H9 (cell line): Measurements from ENCODE around the gene ASIC4. TPM values are rescaled to one million over a fixed set of nuclear protein-coding genes. Genes with fewer than 3 reads are reported as not detected.

Experiments
- DNase-seq: peaks from one replicate; pipeline ENCODE4 v3.0.0-alpha.2; 2017
- H2AFZ ChIP-seq: one replicate; pipeline ENCODE4 v1.6.1; 2013; ENCODE audit warnings: mild to moderate bottlenecking, low read length, control low read depth, moderate library complexity
- H2AK5ac ChIP-seq: 2 replicates; pipeline ENCODE4 v1.6.1; 2013; ENCODE audit warnings: low read length, control low read depth, mixed read lengths; ENCODE audit not compliant: insufficient read length
- H2BK120ac ChIP-seq: one replicate; pipeline ENCODE4 v1.6.1; 2013; ENCODE audit warnings: low read depth, mild to moderate bottlenecking, low read length, control low read depth, inconsistent platforms; ENCODE audit not compliant: poor library complexity, severe bottlenecking
- H2BK12ac ChIP-seq: 2 replicates; pipeline ENCODE4 v1.6.1; 2013; ENCODE audit warnings: low read length, control low read depth, mixed read lengths, low read depth; ENCODE audit not compliant: insufficient read length
- H2BK15ac ChIP-seq: 2 replicates; pipeline ENCODE4 v1.6.1; 2013; ENCODE audit warnings: low read depth, low read length, control low read depth
- H2BK20ac ChIP-seq: one replicate; pipeline ENCODE4 v1.6.1; 2013; ENCODE audit warnings: low read depth, mild to moderate bottlenecking, low read length, control low read depth, inconsistent platforms; ENCODE audit not compliant: poor library complexity, severe bottlenecking
- H2BK5ac ChIP-seq: 2 replicates; pipeline ENCODE4 v1.6.1; 2013; ENCODE audit warnings: low read length, control low read depth, mixed read lengths; ENCODE audit not compliant: insufficient read length
- H3K14ac ChIP-seq: 2 replicates; pipeline ENCODE4 v1.6.1; 2013; ENCODE audit warnings: low read length, control low read depth; ENCODE audit not compliant: insufficient read depth
- H3K18ac ChIP-seq: 2 replicates; pipeline ENCODE4 v1.6.1; 2013; ENCODE audit warnings: low read depth, mild to moderate bottlenecking, mixed read lengths, low read length, control low read depth; ENCODE audit not compliant: insufficient read length
- H3K23ac ChIP-seq: 2 replicates; pipeline ENCODE4 v1.6.1; 2013; ENCODE audit warnings: low read length, control low read depth, mixed read lengths, low read depth; ENCODE audit not compliant: insufficient read length
- H3K23me2 ChIP-seq: 2 replicates; pipeline ENCODE4 v1.6.1; 2013; ENCODE audit warnings: low read depth, mild to moderate bottlenecking, mixed read lengths, low read length, control low read depth; ENCODE audit not compliant: insufficient read length, poor library complexity, severe bottlenecking
- H3K27ac ChIP-seq: 2 replicates; pipeline ENCODE4 v1.5.1; 2013; ENCODE audit warnings: low read length, control low read depth, mixed read lengths, low read depth; ENCODE audit not compliant: insufficient read length
- H3K27me3 ChIP-seq: 2 replicates; pipeline ENCODE4 v1.6.1; 2013; ENCODE audit warnings: low read length, control low read depth, inconsistent platforms; ENCODE audit not compliant: insufficient read depth
- H3K4ac ChIP-seq: 2 replicates; pipeline ENCODE4 v1.6.1; 2013; ENCODE audit warnings: low read depth, mild to moderate bottlenecking, control low read depth, inconsistent platforms, low read length, moderate library complexity
- H3K4me1 ChIP-seq: 2 replicates; pipeline ENCODE4 v1.6.1; 2013; ENCODE audit warnings: low read length, control low read depth, inconsistent platforms; ENCODE audit not compliant: insufficient read depth
- H3K4me2 ChIP-seq: 2 replicates; pipeline ENCODE4 v1.6.1; 2013; ENCODE audit warnings: low read length, control low read depth, mixed read lengths; ENCODE audit not compliant: insufficient read length, insufficient read depth
- H3K56ac ChIP-seq: 2 replicates; pipeline ENCODE4 v1.6.1; 2013; ENCODE audit warnings: low read depth, mild to moderate bottlenecking, mixed read lengths, low read length, control low read depth; ENCODE audit not compliant: insufficient read length
- H3K79me1 ChIP-seq: 2 replicates; pipeline ENCODE4 v1.6.1; 2013; ENCODE audit warnings: low read depth, mild to moderate bottlenecking, moderate library complexity, low read length, control low read depth, inconsistent platforms; ENCODE audit not compliant: insufficient read depth, poor library complexity, severe bottlenecking
- H3K79me2 ChIP-seq: 2 replicates; pipeline ENCODE4 v1.6.1; 2013; ENCODE audit warnings: low read length, control low read depth, inconsistent platforms; ENCODE audit not compliant: insufficient read depth
- H3K9ac ChIP-seq: 2 replicates; pipeline ENCODE4 v1.6.1; 2013; ENCODE audit warnings: low read length, control low read depth, mixed read lengths; ENCODE audit not compliant: insufficient read length; ENCODE audit errors: extremely low read depth
- H3K9me3 ChIP-seq: one replicate; pipeline ENCODE4 v1.6.1; 2013; ENCODE audit warnings: low read depth, low read length, inconsistent platforms; ENCODE audit not compliant: control insufficient read depth
- H3T11ph ChIP-seq: one replicate; pipeline ENCODE4 v1.6.1; 2013; ENCODE audit warnings: mild to moderate bottlenecking, low read length, control low read depth, inconsistent platforms
- H4K20me1 ChIP-seq: one replicate; pipeline ENCODE4 v1.6.1; 2013; ENCODE audit not compliant: control insufficient read depth, insufficient read length, insufficient read depth
- H4K5ac ChIP-seq: 2 replicates; pipeline ENCODE4 v1.6.1; 2013; ENCODE audit warnings: low read depth, mild to moderate bottlenecking, mixed read lengths, low read length, control low read depth; ENCODE audit not compliant: insufficient read length
- H4K8ac ChIP-seq: replicated peaks from 2 replicates; pipeline ENCODE4 v1.6.1; 2013; ENCODE audit warnings: low read length, control low read depth, mixed read lengths, low read depth; ENCODE audit not compliant: insufficient read length
- H4K91ac ChIP-seq: 2 replicates; pipeline ENCODE4 v1.6.1; 2013; ENCODE audit warnings: low read depth, mild to moderate bottlenecking, moderate library complexity, mixed read lengths, low read length, control low read depth; ENCODE audit not compliant: insufficient read length
- H3K27ac Mint-ChIP-seq, 3 experiments: 2 replicates in 2 of 3; 3 replicates in 1 of 3; pipeline ENCODE4 v1.8.0; 2020 to 2021; ENCODE audit warnings: mixed read lengths in 3 of 3, mild to moderate bottlenecking in 1 of 3, moderate library complexity in 1 of 3
- H3K27me3 Mint-ChIP-seq: 2 replicates; pipeline ENCODE4 v1.8.0; 2021; ENCODE audit warnings: low read depth, mild to moderate bottlenecking, moderate library complexity, mixed read lengths
- H3K36me3 Mint-ChIP-seq, 3 experiments: 2 replicates in 2 of 3; 3 replicates in 1 of 3; pipeline ENCODE4 v1.8.0; 2020 to 2021; ENCODE audit warnings: low read depth in 3 of 3, mixed read lengths in 3 of 3; ENCODE audit not compliant: insufficient read depth in 1 of 3
- H3K4me1 Mint-ChIP-seq, 2 experiments: 2 replicates each; pipeline ENCODE4 v1.8.0; 2020; ENCODE audit warnings: mixed read lengths in 2 of 2
- H3K4me3 Mint-ChIP-seq, 2 experiments: 2 replicates in 1 of 2; 3 replicates in 1 of 2; pipeline ENCODE4 v1.8.0; 2020 to 2021; ENCODE audit warnings: mild to moderate bottlenecking in 2 of 2, mixed read lengths in 2 of 2, moderate library complexity in 1 of 2
- H3K9me3 Mint-ChIP-seq, 2 experiments: 2 replicates in 1 of 2; 3 replicates in 1 of 2; pipeline ENCODE4 v1.8.0; 2020; ENCODE audit warnings: mild to moderate bottlenecking in 2 of 2, mixed read lengths in 2 of 2, moderate library complexity in 1 of 2
- WGBS: extraction: QIAGEN DNeasy Blood & Tissue Kit; methylation state at CpG from one replicate; pipeline ENCODE4 v1.1.7; 2013; ENCODE audit warnings: missing lambda C conversion rate, low lambda C conversion rate, mixed read lengths; ENCODE audit not compliant: insufficient read length; ENCODE audit errors: extremely low coverage; 5-methylcytosine and 5-hydroxymethylcytosine counted together
- total RNA-seq: library from RNA; stranded (reverse); gene quantifications from 2 replicates; pipeline ENCODE4 v1.2.1, GENCODE V29; 2021
- TF ChIP-seq, protein P1 (sequence below): fragments of 200-600 bp; sonication (generic); conservative IDR thresholded peaks from 3 replicates; pipeline ENCODE4 v1.8.0; 2021; ENCODE audit warnings: antibody characterized with exemption, mild to moderate bottlenecking

ASIC4 gene
- total RNA-seq, 1 experiment from 2014 or later = 0.37 TPM

DNA sequence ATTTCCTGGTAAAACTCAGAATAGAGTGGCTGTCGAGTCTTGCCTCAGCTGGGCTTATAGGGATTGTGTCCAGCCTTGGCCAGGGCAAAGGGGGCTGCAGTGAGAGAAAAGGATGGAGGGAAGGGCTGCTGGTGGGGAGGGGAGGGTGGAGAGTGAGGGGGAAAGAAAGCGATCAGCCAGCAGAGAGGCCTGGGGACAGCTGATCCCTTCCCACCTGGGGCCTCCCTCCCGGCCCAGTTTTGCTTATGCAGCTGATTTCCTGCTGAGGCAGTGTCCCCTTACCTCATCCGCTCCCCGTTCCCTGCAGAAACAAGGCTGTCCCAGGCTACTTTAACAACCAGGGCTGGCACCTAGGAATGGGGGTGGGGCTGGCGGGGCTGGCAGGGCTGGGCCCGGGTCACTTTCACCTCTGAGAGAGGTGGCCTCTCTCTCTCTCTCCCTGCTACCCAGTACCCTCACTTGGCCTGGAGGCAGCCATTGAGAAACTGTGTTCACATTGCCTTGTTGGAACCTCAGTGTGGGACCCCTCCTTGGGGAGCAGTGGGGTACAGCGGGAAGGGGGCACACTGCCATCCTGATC is 27.8 kb upstream of the ASIC4 start:
- Mint-ChIP-seq H3K9me3 (no peaks in the 10 kb centered on the region), H3K4me1 (peaks cover 30 to 46% of the 10 kb centered on the region in 2 experiments), H3K4me3 (peak overlapping the region; percentile 10 to 24; a peak in 1 of 5 replicates), H3K36me3 (no peaks in the 10 kb centered on the region; a peak in 2 of 7 replicates), H3K27ac (peak overlapping the region in 1 of 3 experiments; percentile 57; a peak in 1 of 7 replicates), H3K27me3 (peaks cover 48% of the 10 kb centered on the region)
- no peak overlapping the region for H2BK20ac ChIP-seq
- peak; percentile 83 for DNase-seq
- no peak overlapping the region for H2AFZ ChIP-seq
- no peak overlapping the region for H2BK120ac ChIP-seq
- no CpG with 5 or more reads among the region's 8 CpGs for WGBS
- H3K79me2 ChIP-seq = no peaks in the 10 kb centered on the region
- peaks cover 19% of the 10 kb centered on the region; the same call in 1 of the 2 replicates for H3K27me3 ChIP-seq
- H3K14ac ChIP-seq = no peak overlapping the region
- H4K5ac ChIP-seq = no peak overlapping the region
- no peaks in the 10 kb centered on the region for H3K9me3 ChIP-seq
- H3K4me1 ChIP-seq = peaks cover 2% of the 10 kb centered on the region
- no peak overlapping the region for H2AK5ac ChIP-seq
- no peak overlapping the region for H3K9ac ChIP-seq
- no peak overlapping the region for H3T11ph ChIP-seq
- H3K23ac ChIP-seq = no peak overlapping the region
- H4K91ac ChIP-seq = no peak overlapping the region
- H3K27ac ChIP-seq = no peak overlapping the region
- no peak overlapping the region for H4K8ac ChIP-seq
- H3K4ac ChIP-seq = no peak overlapping the region
- TF ChIP-seq, protein P1, sequence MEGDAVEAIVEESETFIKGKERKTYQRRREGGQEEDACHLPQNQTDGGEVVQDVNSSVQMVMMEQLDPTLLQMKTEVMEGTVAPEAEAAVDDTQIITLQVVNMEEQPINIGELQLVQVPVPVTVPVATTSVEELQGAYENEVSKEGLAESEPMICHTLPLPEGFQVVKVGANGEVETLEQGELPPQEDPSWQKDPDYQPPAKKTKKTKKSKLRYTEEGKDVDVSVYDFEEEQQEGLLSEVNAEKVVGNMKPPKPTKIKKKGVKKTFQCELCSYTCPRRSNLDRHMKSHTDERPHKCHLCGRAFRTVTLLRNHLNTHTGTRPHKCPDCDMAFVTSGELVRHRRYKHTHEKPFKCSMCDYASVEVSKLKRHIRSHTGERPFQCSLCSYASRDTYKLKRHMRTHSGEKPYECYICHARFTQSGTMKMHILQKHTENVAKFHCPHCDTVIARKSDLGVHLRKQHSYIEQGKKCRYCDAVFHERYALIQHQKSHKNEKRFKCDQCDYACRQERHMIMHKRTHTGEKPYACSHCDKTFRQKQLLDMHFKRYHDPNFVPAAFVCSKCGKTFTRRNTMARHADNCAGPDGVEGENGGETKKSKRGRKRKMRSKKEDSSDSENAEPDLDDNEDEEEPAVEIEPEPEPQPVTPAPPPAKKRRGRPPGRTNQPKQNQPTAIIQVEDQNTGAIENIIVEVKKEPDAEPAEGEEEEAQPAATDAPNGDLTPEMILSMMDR = no peak
- no peak overlapping the region for H3K56ac ChIP-seq
- no peaks in the 10 kb centered on the region for H3K79me1 ChIP-seq
- H3K23me2 ChIP-seq = no peaks in the 10 kb centered on the region
- H3K4me2 ChIP-seq = peak overlapping the region; percentile 12
- no peak overlapping the region for H3K18ac ChIP-seq
- no peak overlapping the region for H2BK15ac ChIP-seq
- H4K20me1 ChIP-seq = no peaks in the 10 kb centered on the region
- no peak overlapping the region for H2BK12ac ChIP-seq
- no peak overlapping the region for H2BK5ac ChIP-seq
